Endothelial cell of umbilical vein (primary cell): ENCODE measurements around the gene OR51G1. TPM values are rescaled to one million over a fixed set of nuclear protein-coding genes. Genes with fewer than 3 reads are reported as not detected.

Source experiments
- BruUV-seq: library from RNA; stranded (reverse); fragments of 400-500 nt; replicated peaks from 2 replicates; lab custom pipeline; 2021; lab: Mats Ljungman, UMichigan
- CTCF ChIA-PET: fragments of 300-600, 350-600 bp; sonication (Branson Sonifier 250); formaldehyde crosslinking; loops from one replicate; lab custom pipeline; 2021; ENCODE audit warnings: antibody characterized with exemption, inconsistent platforms; lab: Charles Lee
- POLR2A ChIA-PET: fragments of 300-600, 350-600 bp; sonication (Branson Sonifier 250); formaldehyde crosslinking; loops from one replicate; lab custom pipeline; 2021; ENCODE audit warnings: antibody characterized with exemption, inconsistent platforms; lab: Charles Lee
- DNase-seq: peaks from one replicate; pipeline ENCODE4 v3.0.0-alpha.2; 2011; ENCODE audit warnings: low read depth, low spot score
- FAIRE-seq: peaks from 2 replicates; lab custom pipeline; 2011; peaks lifted over from hg19 to GRCh38; lab: Jason Lieb, UNC
- H2AFZ ChIP-seq: 2 replicates; pipeline ENCODE4 v1.6.0; 2012; ENCODE audit warnings: low read depth, low read length, control low read depth, inconsistent platforms
- H3K27ac ChIP-seq: 2 replicates; pipeline ENCODE4 v1.5.1; 2011; ENCODE audit warnings: low read depth, mild to moderate bottlenecking, control low read depth, low read length, moderate library complexity; ENCODE audit not compliant: insufficient read depth
- H3K27me3 ChIP-seq, 2 experiments: 2 replicates each; pipeline versions ENCODE4 v1.6.0 to v1.6.1; 2011; ENCODE audit warnings: low read length in 2 of 2, mixed read lengths in 1 of 2; ENCODE audit not compliant: control insufficient read depth in 2 of 2, insufficient read depth in 2 of 2
- H3K36me3 ChIP-seq, 2 experiments: 2 replicates in 1 of 2; 3 replicates in 1 of 2; pipeline ENCODE4 v1.5.1; 2011; ENCODE audit warnings: low read length in 2 of 2, mild to moderate bottlenecking in 1 of 2, moderate library complexity in 1 of 2; ENCODE audit not compliant: control insufficient read depth in 2 of 2, insufficient read depth in 2 of 2; ENCODE audit errors: extremely low read depth in 1 of 2
- H3K4me1 ChIP-seq: 3 replicates; pipeline ENCODE4 v1.5.1; 2011; ENCODE audit warnings: mild to moderate bottlenecking, low read length; ENCODE audit not compliant: control insufficient read depth, insufficient read depth; ENCODE audit errors: extremely low read depth
- H3K4me2 ChIP-seq: 2 replicates; pipeline ENCODE4 v1.6.1; 2011; ENCODE audit warnings: low read length, control low read depth, mixed read lengths; ENCODE audit not compliant: insufficient read depth
- H3K4me3 ChIP-seq, 3 experiments: fragments of 200-600 bp in 1 of 3; sonication (generic), shearing (Covaris generic) in 1 of 3; replicated peaks in 1 of 3; 2 replicates each; pipeline ENCODE4 v1.5.1; 2011 to 2016; ENCODE audit warnings: control low read depth in 3 of 3, low read length in 3 of 3, mild to moderate bottlenecking in 2 of 3, inconsistent platforms in 1 of 3, low read depth in 1 of 3, moderate library complexity in 1 of 3; ENCODE audit not compliant: insufficient read depth in 1 of 3
- H3K79me2 ChIP-seq: 2 replicates; pipeline ENCODE4 v1.6.0; 2012; ENCODE audit warnings: low read length, inconsistent platforms; ENCODE audit not compliant: control insufficient read depth, insufficient read depth
- H3K9ac ChIP-seq: replicated peaks from 2 replicates; pipeline ENCODE3; 2011; ENCODE audit warnings: low read length, control low read depth; ENCODE audit not compliant: insufficient read depth; ENCODE audit errors: extremely low read depth
- H3K9me1 ChIP-seq: replicated peaks from 3 replicates; pipeline ENCODE4 v1.6.0; 2011; ENCODE audit warnings: mild to moderate bottlenecking, low read length; ENCODE audit not compliant: control insufficient read depth, insufficient read depth; ENCODE audit errors: extremely low read depth
- H3K9me3 ChIP-seq: replicated peaks from 2 replicates; pipeline ENCODE4 v1.5.1; 2012; ENCODE audit warnings: low read length, inconsistent platforms; ENCODE audit not compliant: control insufficient read depth, insufficient read depth
- H4K20me1 ChIP-seq: replicated peaks from 2 replicates; pipeline ENCODE3; 2011; ENCODE audit warnings: mild to moderate bottlenecking, low read length; ENCODE audit not compliant: control insufficient read depth, insufficient read depth; ENCODE audit errors: extremely low read depth
- CTCF ChIP-seq, 2 donors: IDR thresholded peaks; 1 replicate in 1 of 2; 2 replicates in 1 of 2; pipeline ENCODE4 v1.5.1; 2011; ENCODE audit warnings: low read length in 2 of 2, mild to moderate bottlenecking in 2 of 2, moderate library complexity in 2 of 2, control low read depth in 1 of 2, inconsistent platforms in 1 of 2, low read depth in 1 of 2; ENCODE audit not compliant: insufficient read depth in 1 of 2; ENCODE audit errors: extremely low read depth in 1 of 2
- EZH2 ChIP-seq: IDR thresholded peaks from 2 replicates; pipeline ENCODE4 v1.6.1; 2012; ENCODE audit warnings: borderline replicate concordance, low read depth, mild to moderate bottlenecking, moderate library complexity, low read length, inconsistent platforms; ENCODE audit not compliant: severe bottlenecking
- FOS ChIP-seq: IDR thresholded peaks from 2 replicates; pipeline ENCODE4 v1.6.1; 2011; ENCODE audit warnings: mild to moderate bottlenecking, low read length, moderate library complexity, borderline replicate concordance; ENCODE audit not compliant: insufficient read depth
- GATA2 ChIP-seq: IDR thresholded peaks from 2 replicates; pipeline ENCODE4 v1.7.0; 2011; ENCODE audit warnings: low read depth, mild to moderate bottlenecking, moderate library complexity, mixed read lengths, low read length; ENCODE audit not compliant: insufficient read length, insufficient read depth
- JUN ChIP-seq: IDR thresholded peaks from 2 replicates; pipeline ENCODE4 v1.6.1; 2011; ENCODE audit warnings: borderline replicate concordance, low read depth; ENCODE audit not compliant: insufficient read length, insufficient read depth
- MAX ChIP-seq: IDR thresholded peaks from 2 replicates; pipeline ENCODE4 v1.6.1; 2011; ENCODE audit not compliant: insufficient read depth, insufficient read length
- MYC ChIP-seq: IDR thresholded peaks from one replicate; pipeline ENCODE4 v1.6.1; 2011; ENCODE audit warnings: mild to moderate bottlenecking, low read depth, low read length
- POLR2A ChIP-seq: IDR thresholded peaks from 2 replicates; pipeline ENCODE4 v1.6.1; 2012; ENCODE audit warnings: low read depth, mild to moderate bottlenecking, control low read depth, low read length
- POLR2AphosphoS5 ChIP-seq: IDR thresholded peaks from 2 replicates; pipeline ENCODE4 v1.6.1; 2012; ENCODE audit warnings: low read depth, mild to moderate bottlenecking, control low read depth, low read length, moderate library complexity; ENCODE audit not compliant: insufficient read depth
- dilution Hi-C: fragments of 300-500 bp; cut with MboI; formaldehyde crosslinking; loops from one replicate; pipeline ENCODE4 v1.15.0; 2019; ENCODE audit warnings: low sequenced_read_pairs; ENCODE audit not compliant: extremely low pct_ligation_motif_present
- intact Hi-C: fragments of 100-400 bp; cut with micrococcal nuclease; formaldehyde crosslinking; loops from one replicate; pipeline ENCODE4 v1.10.0; 2022
- polyA plus RNA-seq, 4 experiments: library from polyadenylated mRNA; depleted of rRNA in 3 of 4; stranded (reverse) in 3 of 4; unstranded in 1 of 4; fragments of >200 nt; gene quantifications; 2 replicates each; pipeline versions ENCODE4 v1.2.1 to v1.2.3, GENCODE V29; 2011 to 2012; ENCODE audit warnings: missing spikeins in 1 of 4
- total RNA-seq: library from RNA; stranded (reverse); gene quantifications from 2 replicates; pipeline ENCODE4 v1.2.3, GENCODE V29; 2021

Gene OR51G1
- total and polyA plus RNA-seq, 2 donors (not counting 3 experiments of a cell fraction or from before 2014, with no cell fraction given): not detected

- Histone ChIP-seq H3K4me1 (no peaks in the 10 kb centered on the region), H3K4me2 (no peak overlapping the region), H3K4me3 (no peak overlapping the region), H2AFZ (no peak overlapping the region), H3K9me3 (no peaks in the 10 kb centered on the region), H3K36me3 (no peaks in the 10 kb centered on the region), H3K27me3 (no peaks in the 10 kb centered on the region), H3K27ac (no peak overlapping the region), H3K9me1 (no peaks in the 10 kb centered on the region), H4K20me1 (no peaks in the 10 kb centered on the region), H3K9ac (no peak overlapping the region), H3K79me2 (no peaks in the 10 kb centered on the region)
- FAIRE-seq (no peak), DNase-seq (no peak)
- dilution Hi-C loops: no loop called here
- ChIA-PET CTCF (no interaction called here), POLR2A (no interaction called here)
- intact Hi-C loops: no loop called here
- no peak for TF ChIP-seq EZH2
- TF ChIP-seq POLR2AphosphoS5: no peak
- TF ChIP-seq GATA2: no peak
- no peak for TF ChIP-seq FOS
- TF ChIP-seq MYC: no peak
- no peak for TF ChIP-seq JUN
- no peak for TF ChIP-seq CTCF (IDR thresholded peaks at IDR 0.05; ENCODE audit: extremely low read depth in 1 of 2, insufficient read depth in 1 of 2, low read depth in 1 of 2, low read length in 2 of 2)
- TF ChIP-seq MAX: no peak
- TF ChIP-seq POLR2A: no peak
- BruUV-seq: no TSS peak
Observed at GRCh38 chr11:4882543-4882942, 41.6 kb downstream of the OR51G1 start.
